ELR (cell line): ENCODE data around the gene GPRIN2.
"Not testable (repeated sequence)": the region's sequence is repeated elsewhere in the genome, so short reads cannot be mapped to it uniquely, and the experiment has no call there.

Experiments used
- DNase-seq: peaks from one replicate; pipeline ENCODE4 v3.0.0-alpha.2; 2015; ENCODE audit warnings: low read depth

GPRIN2 gene

DNA sequence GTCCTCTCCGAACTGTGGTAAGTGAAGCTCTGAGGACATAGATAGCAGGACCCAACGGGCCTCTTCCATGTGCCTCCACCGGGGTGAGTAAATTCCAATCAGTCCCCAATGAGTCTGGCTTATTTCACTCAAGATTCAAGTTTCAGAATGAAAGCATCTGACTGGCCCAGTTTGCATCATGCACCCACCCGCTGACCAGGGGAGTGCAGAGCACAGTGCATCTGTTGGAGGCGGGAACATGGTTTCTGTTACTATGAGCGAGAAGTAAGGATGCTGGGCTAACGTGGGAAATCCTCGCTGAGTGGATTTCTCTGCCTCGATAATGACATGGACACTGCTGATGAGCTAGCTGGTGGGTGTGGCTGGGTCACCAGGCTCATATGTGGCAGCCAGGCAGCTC, 10.7 kb upstream of the GPRIN2 start:
- DNase-seq = not testable (repeated sequence)

DNA sequence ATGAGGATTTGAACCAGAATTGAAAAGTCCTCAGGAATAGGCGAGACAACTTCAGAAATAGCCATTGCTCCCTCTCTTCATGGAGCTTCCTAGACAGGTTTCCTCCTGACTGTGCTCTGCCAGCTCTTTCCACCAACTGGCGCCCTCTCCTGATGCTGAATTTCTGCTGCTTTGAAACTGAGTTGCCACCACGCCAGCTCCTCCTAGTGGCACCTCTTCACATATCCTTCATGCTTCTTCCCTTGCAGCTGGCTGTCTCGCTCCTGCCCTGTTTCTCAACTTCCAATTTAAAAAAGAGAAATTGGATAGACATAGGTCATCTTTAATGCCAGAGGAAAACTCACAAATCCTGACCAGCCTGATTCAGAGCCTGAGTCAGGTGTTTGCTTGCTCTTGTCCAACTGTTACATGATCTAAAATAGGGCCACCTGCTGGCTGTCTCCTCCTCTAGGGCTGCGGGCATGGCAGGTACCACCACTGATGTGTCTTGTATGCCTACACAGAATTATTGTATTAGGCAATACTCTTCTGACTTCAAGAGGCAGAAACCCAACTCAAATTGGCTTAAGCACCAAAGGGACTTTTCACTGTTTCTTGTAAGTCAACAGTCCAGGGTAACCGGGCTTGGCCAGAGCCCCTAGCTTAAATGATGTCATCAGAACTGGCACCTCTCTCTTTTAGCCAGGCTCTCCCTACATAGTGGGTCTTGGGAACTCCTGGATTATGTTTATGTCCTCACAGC, 9.3 kb upstream of the GPRIN2 start:
- peak; percentile 70 for DNase-seq

DNA sequence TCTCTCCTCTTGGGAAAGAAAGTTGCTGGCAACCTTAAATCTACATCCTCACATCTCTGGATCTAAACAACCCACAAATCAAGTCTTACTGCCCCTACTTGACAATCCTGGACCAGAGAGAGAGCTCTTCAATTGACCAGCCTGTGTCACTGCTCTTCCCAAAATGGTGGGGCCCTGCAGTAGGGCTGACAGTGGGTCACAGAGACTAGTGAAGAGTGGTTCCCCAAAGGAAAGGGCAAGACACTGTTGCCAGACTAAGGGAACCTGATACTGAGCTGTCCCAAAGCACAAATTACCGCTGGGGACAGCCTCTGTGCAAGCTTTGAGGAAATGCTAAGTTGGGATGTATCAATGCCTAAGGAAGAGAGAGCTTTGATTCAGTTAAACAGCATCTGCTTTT, 4.5 kb upstream of the GPRIN2 start:
- no peak for DNase-seq

DNA sequence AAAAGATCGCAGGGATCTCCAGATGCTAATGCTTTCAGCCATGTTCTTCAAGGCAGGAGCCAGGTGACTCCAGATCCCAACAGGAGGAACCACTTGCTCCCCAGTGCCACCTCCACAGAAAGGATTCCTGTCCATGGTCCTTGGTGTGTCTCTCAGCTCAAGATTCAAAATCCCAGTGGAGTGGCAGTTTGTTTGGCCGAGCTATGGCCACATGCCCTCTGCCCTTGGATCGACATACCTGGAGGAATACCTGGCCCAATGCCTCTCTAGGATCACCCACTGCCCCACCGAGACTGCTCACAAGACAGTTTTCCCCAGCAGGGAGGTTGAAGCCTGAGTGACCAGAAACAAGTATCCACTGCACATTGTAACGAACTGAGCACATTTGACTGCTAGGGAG, 3.9 kb upstream of the GPRIN2 start:
- no peak for DNase-seq

DNA sequence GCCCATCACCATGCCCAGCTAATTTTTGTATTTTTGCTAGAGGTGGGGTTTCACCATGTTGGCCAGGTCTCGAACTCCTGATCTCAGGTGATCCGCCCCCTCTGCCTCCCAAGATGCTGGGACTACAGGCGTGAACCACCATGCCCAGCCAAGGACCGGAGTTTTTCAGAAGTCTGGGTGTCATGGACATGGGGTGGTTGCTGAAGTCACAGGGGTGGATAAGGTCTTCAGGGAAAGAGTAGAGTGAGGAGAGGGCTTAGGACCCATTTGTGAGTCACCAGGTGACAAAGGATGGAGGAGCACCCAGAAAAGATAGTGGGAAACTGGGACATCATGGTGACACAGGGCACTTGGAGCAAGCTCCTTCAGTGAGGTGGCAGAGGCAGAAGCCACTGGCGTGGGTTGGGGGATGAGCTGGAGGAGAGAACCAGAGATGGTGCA, 2.8 kb upstream of the GPRIN2 start:
- DNase-seq = no peak

DNA sequence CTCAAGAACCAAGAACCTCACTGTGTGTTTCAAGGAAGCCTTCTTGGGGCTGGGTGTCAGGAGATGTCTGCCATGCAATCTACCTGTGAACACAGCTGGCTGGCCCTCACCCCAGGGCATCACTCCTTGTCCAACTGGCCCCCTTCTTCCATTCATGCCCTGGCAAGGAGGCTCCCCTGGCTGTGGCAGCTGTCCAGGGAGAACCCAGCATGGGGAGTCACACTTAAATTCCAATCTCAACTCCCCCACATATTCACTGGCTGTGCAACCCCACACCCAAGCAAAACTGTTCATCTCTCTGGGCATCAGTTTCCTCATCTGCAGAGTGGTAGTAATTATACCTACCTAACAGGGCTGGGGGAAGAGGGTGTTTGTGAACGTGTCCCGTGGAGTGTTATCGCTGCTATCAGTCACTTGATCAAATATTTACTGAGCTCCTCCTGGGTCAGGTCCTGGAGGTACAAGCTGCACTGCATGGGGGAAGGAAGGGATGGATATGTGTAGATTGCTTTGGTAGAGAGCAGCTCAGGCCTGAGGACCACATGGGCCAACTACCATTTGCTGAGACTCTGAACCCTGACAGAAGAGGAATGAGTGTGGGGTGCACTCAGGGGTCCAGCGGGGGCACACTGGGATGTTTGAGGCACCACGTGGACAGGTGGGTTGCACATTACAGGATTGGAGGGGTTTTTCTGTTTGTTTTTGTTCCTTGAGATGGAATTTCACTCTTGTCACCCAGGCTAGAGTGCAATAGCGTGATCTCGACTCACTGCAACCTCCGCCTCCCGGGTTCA, 2.1 kb upstream of the GPRIN2 start:
- DNase-seq = no peak

DNA sequence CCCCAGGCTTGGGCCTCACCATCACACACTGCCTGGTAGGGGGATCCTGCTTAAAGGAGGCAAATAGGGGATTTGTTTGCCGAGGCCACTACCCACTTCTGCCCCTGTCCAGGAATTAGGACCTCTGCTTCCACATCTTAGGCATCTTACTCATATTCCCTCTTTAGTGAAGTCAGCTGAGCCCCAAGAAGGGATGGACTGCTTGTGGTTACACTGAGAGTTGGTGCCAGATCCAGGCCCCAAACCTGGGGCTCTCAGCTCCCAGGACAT, 1.6 kb upstream of the GPRIN2 start:
- DNase-seq = no peak

DNA sequence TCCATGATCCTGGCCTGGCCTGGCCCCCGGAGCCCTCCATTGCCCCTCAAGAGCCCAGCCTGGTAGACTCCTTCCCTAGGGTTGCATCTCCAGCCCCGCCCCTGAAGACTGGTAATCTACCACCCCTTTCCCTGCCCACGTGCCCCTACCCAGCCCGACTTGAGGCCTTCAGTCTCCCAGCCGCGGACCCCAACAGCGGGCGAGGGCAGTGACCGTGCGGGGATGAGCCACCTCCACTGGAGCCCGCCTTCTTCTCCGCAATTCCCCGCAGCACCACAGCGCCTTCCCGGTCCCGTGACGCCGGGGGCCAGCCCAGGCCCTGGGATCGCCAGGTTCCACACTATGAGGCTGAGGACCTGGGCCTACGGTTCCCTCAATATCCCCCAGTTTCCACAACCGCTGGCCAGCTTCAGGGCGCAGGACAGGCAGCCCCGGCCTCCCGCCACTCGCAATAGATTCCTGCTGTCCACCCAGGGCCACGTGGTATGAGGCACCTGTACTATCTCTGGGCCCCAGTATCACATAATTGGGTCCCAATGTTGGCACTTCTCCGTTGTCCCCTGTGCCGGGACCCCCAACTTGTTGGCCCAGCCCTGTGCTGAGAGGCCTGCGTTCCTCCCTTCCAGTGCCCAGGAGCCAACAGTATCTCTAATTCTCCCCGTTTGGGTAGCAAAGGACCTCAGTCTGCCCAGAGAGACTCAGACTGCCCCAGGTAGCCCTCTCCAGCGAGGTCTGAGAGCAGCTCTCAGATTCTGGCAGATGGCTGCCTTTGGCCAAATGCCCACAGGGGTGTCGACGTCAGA, 1.1 kb upstream of the GPRIN2 start:
- DNase-seq = no peak

DNA sequence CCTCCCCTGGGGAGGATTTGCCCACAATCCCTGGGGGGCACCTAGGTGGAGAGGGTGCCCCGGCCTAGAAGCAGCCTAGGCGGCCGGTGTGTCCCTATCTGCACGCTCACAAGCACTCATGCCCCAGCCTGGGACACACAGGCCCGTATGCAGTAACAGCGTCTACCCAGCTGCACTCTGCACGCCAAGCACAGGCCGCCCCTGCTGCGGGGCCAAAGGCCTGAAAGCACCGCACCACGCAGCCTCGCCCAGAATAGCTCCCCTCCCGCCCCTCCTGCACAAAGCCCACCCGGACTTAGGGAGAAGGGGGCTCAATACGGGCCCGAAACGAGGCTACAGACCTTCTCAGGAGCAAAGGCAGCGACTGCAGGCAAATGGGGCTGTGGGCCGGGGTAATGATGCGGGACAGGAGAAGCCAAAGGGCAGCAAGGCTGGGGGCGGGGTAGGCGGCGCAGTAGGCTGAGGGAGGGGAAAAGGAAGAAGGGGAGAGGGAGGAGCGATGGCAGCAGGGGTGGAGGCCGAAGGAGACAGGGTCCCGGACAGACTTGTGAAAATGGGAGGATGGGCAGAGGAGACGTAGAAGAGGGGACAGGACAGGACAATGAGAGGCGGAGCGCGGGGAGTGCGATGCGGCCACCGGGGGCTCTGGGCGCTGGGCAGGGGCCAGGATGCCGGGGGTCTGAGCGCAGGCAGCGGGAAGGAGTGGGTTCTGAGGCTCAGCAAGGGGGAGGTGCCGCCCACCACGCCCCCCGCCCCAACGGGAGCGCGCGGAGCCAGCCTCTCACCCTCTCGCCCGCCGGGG, 544 bp downstream of the GPRIN2 start:
- no peak for DNase-seq

DNA sequence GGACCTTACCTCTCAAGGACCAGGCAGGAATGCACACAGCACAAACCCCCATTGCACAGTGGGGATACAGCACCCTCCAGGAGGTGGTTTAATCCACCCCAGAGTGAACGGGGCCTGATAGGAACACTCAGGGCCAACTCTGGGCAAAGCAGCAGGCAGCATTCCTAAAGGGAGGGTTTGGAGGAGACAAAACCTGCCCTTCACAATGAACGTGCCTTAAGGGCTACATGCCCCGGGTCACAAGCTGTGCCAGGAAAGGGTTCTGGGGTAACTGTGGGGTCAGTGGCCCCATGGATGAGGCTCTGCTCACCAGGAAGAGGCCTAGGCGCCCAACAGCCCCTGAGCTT, 1.1 kb downstream of the GPRIN2 start:
- no peak for DNase-seq

DNA sequence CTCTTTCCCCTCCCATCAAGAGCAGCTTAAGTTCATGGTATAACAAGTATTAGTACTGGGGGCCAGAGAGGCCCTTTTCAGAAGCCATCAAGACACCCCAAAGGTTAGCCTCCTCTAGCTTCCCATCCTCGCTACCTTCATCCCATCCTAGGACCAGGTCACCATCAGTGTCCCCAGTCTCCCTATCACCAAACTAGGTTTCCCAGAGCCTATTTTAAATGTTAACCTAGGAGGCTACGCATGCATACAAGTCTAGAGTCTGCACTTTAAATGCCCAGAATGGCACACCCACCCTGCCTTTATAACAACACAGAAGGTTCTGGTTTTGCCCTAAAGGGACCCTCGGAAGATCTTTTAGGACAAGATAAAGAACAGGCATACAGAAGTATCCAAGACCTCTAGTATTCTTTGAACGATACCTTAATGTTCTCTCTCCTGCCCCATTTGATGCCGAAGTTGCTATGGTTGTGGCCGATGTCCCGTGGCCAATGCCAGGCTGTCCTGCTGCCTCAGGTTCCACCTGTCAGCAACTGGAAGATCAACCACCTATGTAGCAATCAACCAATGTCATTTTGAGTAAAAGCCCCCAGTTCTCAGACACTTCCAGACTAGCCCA, 2.2 kb downstream of the GPRIN2 start:
- DNase-seq = no peak

DNA sequence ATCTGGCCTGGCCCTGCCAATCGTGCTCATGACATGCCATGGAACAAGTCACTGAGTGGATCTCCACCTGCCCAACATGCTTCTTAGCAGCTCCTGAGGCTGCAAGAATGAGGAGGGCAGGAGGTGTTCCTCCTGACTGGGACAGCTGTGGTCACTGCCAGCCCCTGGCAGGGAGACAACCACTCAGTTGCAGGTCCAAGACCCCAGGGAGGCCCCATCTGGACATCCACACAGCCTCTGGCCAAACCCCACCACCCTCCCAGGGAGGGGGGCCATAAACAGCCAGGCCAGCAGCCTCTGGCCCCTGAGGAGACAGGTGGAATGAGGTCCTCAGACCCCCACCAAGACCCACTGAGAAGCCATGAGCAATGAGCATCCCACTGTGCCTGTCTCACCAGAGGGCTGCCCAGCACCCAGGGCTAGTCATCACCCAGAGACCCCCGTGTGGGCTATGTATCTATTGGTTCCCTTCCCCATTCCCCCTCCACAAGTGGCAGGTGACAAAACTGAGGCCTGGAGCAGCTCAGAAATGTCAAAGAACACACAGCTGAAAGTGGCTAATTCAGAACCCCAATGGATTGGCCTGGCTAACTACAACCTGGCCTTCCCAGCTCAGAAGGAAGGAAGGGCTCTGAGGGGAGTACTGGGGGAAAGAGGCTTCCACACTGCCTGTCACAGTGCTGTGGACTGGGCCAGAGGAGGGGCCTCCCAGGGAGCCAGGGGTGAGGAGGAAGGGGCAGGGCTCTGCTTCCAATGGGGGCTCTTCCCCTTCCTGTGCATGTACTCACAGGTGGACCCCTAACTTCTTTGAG, 3.0 kb downstream of the GPRIN2 start:
- no peak for DNase-seq

DNA sequence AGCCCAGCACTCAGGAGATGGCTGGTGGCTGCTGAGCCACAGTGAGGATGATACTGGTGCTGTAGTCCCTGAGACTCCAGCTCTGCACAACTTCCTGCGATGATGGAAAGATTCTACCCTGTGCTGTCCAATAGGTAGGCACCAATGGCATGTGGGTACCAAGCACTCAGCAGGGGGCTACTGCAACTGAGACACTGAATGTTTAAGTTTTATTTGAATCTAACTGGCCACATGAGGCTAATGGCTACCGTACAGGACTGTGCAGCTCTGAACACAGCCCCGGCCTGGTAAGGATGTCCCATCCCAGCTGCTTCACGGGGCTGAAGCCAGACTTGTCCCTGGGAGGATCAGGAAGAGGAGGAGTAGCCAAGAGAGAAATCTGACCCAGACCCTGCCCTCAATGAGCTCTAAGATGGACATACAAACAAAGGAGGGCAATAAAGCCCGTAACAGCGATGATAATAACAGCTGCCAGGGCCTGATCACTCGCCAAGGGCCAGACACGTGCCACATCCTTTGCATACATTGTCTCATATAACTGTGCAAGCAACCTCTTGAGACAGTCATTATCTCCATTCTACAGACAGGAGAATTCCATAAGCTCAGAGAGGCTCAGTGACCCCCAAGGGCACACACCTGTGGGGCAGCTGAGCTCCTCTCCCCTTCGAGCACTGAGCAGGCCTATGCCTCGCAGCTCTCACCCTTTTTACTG, 3.8 kb downstream of the GPRIN2 start:
- no peak for DNase-seq

DNA sequence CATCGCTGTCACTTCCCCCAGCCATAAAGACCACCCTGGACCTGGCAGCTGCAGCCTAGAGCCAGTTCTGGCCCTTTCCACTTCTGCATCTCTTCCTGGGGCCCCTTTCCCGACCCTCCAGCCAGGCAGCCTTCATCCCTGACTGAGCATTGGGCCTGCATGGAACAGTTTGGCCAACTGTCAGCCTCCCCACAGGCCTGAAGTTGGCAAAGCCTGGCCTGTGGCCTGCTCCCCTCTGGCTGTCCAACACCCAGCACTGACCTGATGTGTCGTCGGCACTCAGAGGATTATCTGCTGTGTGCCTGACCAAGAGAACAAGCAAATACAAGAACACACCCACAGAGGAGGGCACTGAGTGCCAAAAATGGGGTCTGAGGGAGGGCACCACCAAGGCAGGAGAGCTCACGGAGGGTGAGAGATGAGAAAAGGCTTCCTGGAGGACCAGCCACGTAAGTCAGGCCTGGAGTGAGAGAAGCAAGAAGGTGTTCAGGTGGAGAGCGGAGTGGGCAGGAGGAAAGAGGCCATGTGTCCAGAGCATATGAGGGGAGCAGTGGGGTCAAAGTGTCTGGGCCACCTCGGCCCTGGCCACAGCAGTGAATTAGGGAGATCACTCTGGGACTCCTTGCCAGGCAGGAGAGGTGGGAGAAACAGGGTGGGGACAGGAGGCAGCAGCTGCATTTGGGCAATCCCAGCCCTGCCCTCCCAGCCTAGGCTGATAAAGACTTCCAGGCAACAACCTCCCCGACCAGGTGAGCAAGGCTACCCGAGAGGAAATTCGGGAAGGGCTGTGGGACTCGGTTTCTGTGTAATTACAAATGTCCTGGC, 4.5 kb downstream of the GPRIN2 start:
- no peak for DNase-seq

DNA sequence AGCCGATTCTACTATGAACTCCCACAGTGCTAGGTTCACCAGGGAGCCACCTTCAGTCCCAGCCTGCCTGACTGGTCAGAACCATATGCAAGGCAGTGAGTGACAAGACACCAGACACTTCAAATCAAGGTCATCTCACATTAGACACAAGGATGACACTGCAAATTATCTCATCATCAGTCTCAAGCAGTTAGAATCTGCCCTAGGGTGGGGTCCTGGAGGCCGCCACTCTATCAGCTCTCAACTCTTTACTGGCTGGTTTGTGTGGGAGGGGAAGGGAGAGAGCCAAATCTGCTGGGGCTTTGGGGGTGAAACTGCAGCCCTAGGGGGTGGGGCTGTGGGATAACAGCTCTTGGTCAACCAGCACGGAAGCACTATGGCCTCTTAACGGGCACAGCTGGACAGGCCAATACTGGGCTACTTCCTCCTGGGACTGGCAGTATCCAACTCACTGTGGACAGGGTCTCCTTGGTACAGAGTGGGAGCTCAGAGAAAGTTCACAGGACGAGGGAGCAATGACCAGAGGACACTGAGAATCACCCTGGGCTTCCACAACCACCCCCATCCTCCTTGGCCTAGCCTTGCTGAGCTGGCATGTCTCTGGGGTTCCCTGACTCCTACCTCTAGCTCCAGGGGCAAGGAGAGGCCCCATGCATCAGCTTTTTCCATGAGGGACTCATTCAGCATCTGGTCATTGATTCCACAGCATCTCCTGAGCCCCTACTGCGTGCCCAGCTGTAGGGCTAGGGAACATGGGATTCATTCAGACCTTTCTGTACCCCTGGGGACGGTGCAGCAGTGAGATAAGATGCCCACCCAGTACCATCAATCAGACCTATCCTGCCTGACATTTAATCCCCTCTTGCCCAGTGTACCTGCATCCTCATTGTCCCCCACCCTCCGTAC, 5.4 kb downstream of the GPRIN2 start:
- no peak for DNase-seq

DNA sequence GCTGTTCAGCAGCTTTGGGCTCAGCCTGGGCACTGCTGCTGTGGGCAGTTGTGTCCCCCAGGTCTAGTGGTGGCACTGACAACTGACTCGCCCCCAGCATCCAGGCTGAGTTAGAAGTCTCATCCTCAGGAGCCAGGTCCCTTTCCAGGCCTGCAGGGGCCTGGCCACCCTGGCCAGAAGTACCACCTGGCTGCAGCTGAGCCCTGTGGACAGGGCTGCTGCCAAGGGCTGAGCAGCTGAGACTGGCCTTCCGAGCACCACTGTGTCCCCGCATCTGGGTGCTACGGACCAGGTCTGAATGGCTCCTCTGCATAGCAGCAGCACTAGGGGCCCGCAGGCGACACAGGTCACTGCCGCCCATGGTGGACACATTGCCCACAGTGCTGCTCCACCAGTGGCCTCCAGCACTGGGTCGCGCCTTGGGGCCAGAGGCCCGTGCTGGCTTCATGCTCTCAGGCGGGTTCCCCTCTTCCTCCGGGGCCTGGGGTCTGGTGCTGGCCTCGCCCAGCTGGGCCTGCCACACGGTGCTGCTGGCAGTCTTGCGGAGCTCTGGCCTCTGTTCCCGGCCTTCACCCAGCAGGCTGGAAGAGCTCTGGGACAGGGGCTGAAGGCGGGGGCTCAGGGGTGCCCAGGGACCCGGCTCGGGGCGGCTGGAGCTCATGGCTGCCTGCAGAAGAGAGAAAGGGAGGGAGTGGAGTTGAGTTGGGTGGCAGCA, 6.2 kb downstream of the GPRIN2 start:
- DNase-seq = no peak

DNA sequence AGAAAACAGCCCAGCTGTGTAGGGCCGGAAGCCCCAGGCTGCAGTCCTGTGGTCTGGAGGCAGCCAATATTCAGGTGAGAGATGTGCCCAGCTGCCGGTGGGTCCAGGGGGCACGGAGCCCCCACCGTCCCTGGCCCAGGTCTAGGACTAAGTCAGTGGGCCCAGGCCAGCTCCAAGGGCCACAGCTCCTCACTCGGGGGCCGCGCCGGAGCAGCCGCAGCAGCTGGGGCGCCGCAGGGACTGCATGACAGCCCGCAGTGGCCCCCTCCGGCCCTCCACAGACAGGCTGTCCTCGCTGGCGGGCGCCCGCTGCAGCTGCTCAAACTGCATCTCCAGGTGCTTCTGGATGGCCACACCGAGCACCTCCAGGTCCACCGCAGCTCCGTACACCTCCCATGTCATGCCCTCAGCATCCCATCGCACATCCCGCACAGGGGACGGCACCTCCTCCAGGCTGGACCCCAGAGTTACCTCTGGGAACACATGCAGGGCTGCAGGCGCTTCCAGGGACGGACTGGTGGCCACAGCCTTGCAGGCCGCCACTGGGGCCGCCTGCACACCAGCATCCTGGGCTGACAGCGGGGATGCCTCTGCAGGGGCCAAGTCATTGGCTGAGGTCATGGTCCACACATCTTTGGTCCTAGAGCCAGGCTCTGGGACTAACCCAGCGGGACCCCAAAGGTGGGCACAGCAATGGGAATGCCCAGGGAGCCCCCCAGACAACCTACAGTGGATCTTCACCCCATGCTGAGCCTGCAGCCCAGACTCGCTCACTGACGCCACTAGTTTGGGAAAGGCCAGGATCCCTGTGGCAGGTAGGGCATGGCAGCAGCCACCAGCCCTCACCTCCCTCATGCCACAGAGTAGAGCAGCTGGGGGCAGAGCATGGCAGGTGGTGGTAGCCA, 7.0 kb downstream of the GPRIN2 start:
- no peak for DNase-seq
